ENCODE measurements around the gene XYLT1. TPM values are rescaled to one million over a fixed set of nuclear protein-coding genes. Genes with fewer than 3 reads are reported as not detected.

Gene XYLT1
- total RNA-seq, 1 experiment from 2014 or later, result not detected

GRCh38 chr16:17083628-17084027, 387.1 kb downstream of the XYLT1 start:
- H2AFZ ChIP-seq (ENCODE audit: low read length), result no peak overlapping the region
- no peaks in the 10 kb centered on the region for H3K4me1 ChIP-seq (ENCODE audit: insufficient read depth, low read length)
- ChIA-PET CTCF (no interaction called here), POLR2A (ENCODE audit: unreplicated experiment) (no interaction called here)
- H3F3A ChIP-seq (ENCODE audit: low read length, unreplicated experiment), result no peaks in the 10 kb centered on the region
- no peak overlapping the region for H3K27ac ChIP-seq (ENCODE audit: low read length)
- DNase-seq, result no peak
- H3K79me2 ChIP-seq (ENCODE audit: low read length), result no peaks in the 10 kb centered on the region
- no peak overlapping the region for H3K4me2 ChIP-seq (ENCODE audit: low read length)
- BruUV-seq (replicated peaks), result no TSS peak
- no peak for ATAC-seq
- no peaks in the 10 kb centered on the region for H3K36me3 ChIP-seq (ENCODE audit: low read depth, low read length)
- H3K9ac ChIP-seq (ENCODE audit: low read length), result no peak overlapping the region
- H3K4me3 ChIP-seq (ENCODE audit: low read length), result no peak overlapping the region
- H4K20me1 ChIP-seq (ENCODE audit: low read length), result no peaks in the 10 kb centered on the region
- intact Hi-C loops (cut with micrococcal nuclease), result no loop called here
- no peaks in the 10 kb centered on the region for H3K9me2 ChIP-seq (replicated peaks; ENCODE audit: low read length)
- no peaks in the 10 kb centered on the region for H3K9me3 ChIP-seq (ENCODE audit: low read length)
- no peak for TF ChIP-seq EZH2phosphoT487 (IDR thresholded peaks at IDR 0.05; ENCODE audit: borderline replicate concordance, low read length)
- TF ChIP-seq EZH2 (IDR thresholded peaks at IDR 0.05; ENCODE audit: low read length, unreplicated experiment), result no peak
- no peaks in the 10 kb centered on the region for H3K27me3 ChIP-seq (ENCODE audit: low read length)

DNA sequence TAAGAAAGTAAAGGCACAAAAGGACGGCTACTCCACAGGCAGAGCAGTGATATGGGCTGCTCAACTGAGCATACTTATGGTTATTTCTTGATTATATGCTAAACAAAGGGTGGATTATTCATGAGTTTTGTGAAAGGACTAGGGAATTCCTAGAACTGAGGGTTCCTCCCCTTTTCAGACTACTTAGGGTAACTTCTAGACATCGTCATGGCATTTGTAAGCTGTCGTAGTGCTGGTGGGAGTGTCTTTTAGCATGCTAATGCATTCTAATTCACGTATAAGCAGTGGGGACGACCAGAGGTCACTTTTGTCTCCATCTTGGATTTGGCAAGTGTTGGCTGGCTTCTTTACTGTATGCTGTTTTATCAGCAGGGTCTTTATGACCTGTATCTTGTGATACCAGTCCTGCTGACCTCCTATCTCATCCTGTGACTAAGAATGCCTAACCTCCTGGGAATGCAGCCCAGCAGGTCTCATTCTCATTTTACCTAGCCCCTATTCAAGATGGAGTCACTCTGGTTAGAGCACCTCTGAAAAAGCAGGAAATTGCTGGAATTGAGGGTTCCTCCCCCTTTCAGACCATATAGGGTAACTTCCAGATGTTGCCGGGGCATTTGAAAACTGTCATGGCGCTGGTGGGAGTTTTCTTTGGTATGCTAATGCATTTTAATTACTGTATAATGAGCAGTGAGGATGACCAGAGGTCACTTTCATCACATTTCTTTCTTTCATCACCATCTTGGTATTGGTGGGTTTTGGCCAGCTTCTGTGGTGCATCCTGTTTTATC, 388.5 kb downstream of the XYLT1 start:
- no peak for DNase-seq
- H3K4me3 ChIP-seq (ENCODE audit: low read length), result no peak overlapping the region
- no peaks in the 10 kb centered on the region for H3K79me2 ChIP-seq (ENCODE audit: low read length)
- H3K4me2 ChIP-seq (ENCODE audit: low read length), result no peak overlapping the region
- intact Hi-C loops (cut with micrococcal nuclease), result no loop called here
- ChIA-PET CTCF (no interaction called here), POLR2A (ENCODE audit: unreplicated experiment) (no interaction called here)
- H3K27me3 ChIP-seq (ENCODE audit: low read length), result no peaks in the 10 kb centered on the region
- TF ChIP-seq EZH2phosphoT487 (IDR thresholded peaks at IDR 0.05; ENCODE audit: borderline replicate concordance, low read length), result no peak
- TF ChIP-seq CTCF (conservative IDR thresholded peaks at IDR 0.05; ENCODE audit: low read depth, low read length), result no peak
- no peak for TF ChIP-seq EZH2 (IDR thresholded peaks at IDR 0.05; ENCODE audit: low read length, unreplicated experiment)
- no peak overlapping the region for H2AFZ ChIP-seq (ENCODE audit: low read length)
- no peak for ATAC-seq
- H3K9me2 ChIP-seq (replicated peaks; ENCODE audit: low read length), result no peaks in the 10 kb centered on the region
- H3K4me1 ChIP-seq (ENCODE audit: insufficient read depth, low read length), result no peaks in the 10 kb centered on the region
- H3F3A ChIP-seq (ENCODE audit: low read length, unreplicated experiment), result no peaks in the 10 kb centered on the region
- no peaks in the 10 kb centered on the region for H3K36me3 ChIP-seq (ENCODE audit: low read depth, low read length)
- BruUV-seq (replicated peaks), result no TSS peak
- H3K9ac ChIP-seq (ENCODE audit: low read length), result no peak overlapping the region
- no peaks in the 10 kb centered on the region for H4K20me1 ChIP-seq (ENCODE audit: low read length)
- H3K9me3 ChIP-seq (ENCODE audit: low read length), result no peaks in the 10 kb centered on the region
- H3K27ac ChIP-seq (ENCODE audit: low read length), result no peak overlapping the region

DNA sequence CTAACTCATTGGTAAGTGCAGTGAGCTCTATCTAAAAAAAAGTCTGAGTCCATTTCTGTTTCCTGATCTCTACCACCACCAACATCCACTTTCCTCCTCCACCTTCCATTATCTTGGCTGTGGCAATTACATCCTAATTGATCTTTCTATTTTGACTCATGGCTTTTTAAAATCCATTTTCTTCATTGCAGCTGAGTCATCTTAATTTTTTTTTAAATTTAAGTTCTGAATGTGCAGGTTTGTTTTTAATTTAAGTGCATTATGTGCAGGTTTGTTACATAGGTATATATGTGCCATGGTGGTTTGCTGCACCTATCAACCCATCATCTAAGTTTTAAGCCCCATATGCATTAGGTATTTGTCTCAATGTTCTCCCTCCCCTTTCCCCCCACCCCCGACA, 390.7 kb downstream of the XYLT1 start:
- no peak overlapping the region for H3K4me3 ChIP-seq (ENCODE audit: low read length)
- CTCF ChIA-PET, result no interaction called here
- no peak overlapping the region for H3K27ac ChIP-seq (ENCODE audit: low read length)
- TF ChIP-seq EZH2 (IDR thresholded peaks at IDR 0.05; ENCODE audit: low read length, unreplicated experiment), result no peak
- no peak for TF ChIP-seq CTCF (conservative IDR thresholded peaks at IDR 0.05; ENCODE audit: low read depth, low read length)
- no peak for TF ChIP-seq EZH2phosphoT487 (IDR thresholded peaks at IDR 0.05; ENCODE audit: borderline replicate concordance, low read length)
- no peaks in the 10 kb centered on the region for H3K79me2 ChIP-seq (ENCODE audit: low read length)
- H3K4me2 ChIP-seq (ENCODE audit: low read length), result no peak overlapping the region
- no peaks in the 10 kb centered on the region for H3K9me3 ChIP-seq (ENCODE audit: low read length)
- H4K20me1 ChIP-seq (ENCODE audit: low read length), result no peaks in the 10 kb centered on the region
- POLR2A ChIA-PET (ENCODE audit: unreplicated experiment), result no interaction called here
- no peak for ATAC-seq
- no peaks in the 10 kb centered on the region for H3F3A ChIP-seq (ENCODE audit: low read length, unreplicated experiment)
- no peak overlapping the region for H2AFZ ChIP-seq (ENCODE audit: low read length)
- H3K27me3 ChIP-seq (ENCODE audit: low read length), result no peaks in the 10 kb centered on the region
- no TSS peak for BruUV-seq (replicated peaks)
- no peaks in the 10 kb centered on the region for H3K4me1 ChIP-seq (ENCODE audit: insufficient read depth, low read length)
- no peaks in the 10 kb centered on the region for H3K36me3 ChIP-seq (ENCODE audit: low read depth, low read length)
- no peak for DNase-seq
- intact Hi-C loops (cut with micrococcal nuclease), result no loop called here
- no peak overlapping the region for H3K9ac ChIP-seq (ENCODE audit: low read length)
- H3K9me2 ChIP-seq (replicated peaks; ENCODE audit: low read length), result no peaks in the 10 kb centered on the region
